ENCODE measurements around the gene GINS2. TPM values are rescaled to one million over a fixed set of nuclear protein-coding genes. Genes with fewer than 3 reads are reported as not detected.
A peak's percentile ranks its signal among the peaks of the same experiment; 100 is the strongest.

Gene GINS2
- total and polyA plus RNA-seq, 2 experiments from 2014 or later = 40.5 to 44.4 TPM

DNA sequence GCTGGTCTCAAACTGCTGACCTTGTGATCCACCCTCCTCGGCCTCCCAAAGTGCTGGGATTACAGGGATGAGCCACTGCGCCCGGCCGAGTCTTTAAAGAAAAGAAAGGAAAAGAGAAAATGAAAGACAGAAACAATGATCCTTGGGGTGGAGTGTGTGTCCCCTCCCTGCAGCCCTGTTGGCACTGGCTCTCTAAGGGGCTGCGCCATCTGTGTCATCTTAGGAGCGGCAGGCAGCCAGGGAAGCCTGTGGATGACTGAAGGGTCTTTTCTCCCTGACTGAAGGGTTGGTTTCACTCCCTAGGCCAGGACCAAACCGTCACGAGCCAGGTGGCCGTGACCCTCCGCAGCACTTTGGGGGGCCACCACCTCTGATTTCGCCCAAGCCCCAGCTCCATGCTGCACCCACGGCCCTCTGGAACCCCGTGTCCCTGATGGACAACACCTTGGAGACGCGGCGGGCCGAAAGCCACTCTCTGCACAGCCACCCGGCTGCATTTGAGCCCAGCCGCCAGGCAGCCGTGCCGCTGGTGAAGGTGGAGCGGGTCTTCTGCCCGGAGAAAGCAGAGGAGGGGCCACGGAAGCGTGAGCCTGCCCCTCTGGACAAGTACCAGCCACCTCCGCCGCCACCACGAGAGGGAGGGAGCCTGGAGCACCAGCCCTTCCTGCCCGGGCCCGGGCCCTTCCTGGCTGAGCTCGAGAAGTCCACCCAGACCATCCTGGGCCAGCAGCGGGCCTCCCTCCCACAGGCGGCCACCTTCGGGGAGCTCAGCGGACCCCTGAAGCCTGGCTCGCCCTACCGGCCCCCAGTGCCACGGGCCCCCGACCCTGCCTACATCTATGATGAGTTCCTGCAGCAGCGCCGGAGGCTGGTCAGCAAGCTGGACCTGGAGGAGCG, 27.7 kb downstream of the GINS2 start:
- Mint-ChIP-seq H3K4me3 (no peak overlapping the region), H3K27me3 (ENCODE audit: insufficient read depth, low read depth, poor library complexity) (peaks cover 27% of the 10 kb centered on the region)

More for the DNA sequence above, 27.7 kb downstream of the GINS2 start:
- no peaks in the 10 kb centered on the region for H3K4me1 ChIP-seq (ENCODE audit: insufficient read depth)
- Mint-ChIP-seq H3K9me3 (no peaks in the 10 kb centered on the region; the same call in 2 of the 3 replicates), H3K36me3 (ENCODE audit: low read depth) (peaks cover 91% of the 10 kb centered on the region), H3K27ac (no peak overlapping the region), H3K4me1 (peaks cover 4% of the 10 kb centered on the region; the same call in 1 of the 3 replicates)
- H3K9me2 ChIP-seq (ENCODE audit: insufficient read depth) = no peaks in the 10 kb centered on the region
- no peak overlapping the region for H2AFZ ChIP-seq
- H4K20me1 ChIP-seq (replicated peaks; ENCODE audit: insufficient read depth) = peaks cover 9% of the 10 kb centered on the region
- H3K4me3 ChIP-seq = no peak overlapping the region
- H3K36me3 ChIP-seq (ENCODE audit: insufficient read depth) = peaks cover 26% of the 10 kb centered on the region
- ATAC-seq (no peak), DNase-seq (ENCODE audit: low spot score) (no peak)
- H3K79me2 ChIP-seq (replicated peaks; ENCODE audit: insufficient read depth) = no peaks in the 10 kb centered on the region
- H3K27me3 ChIP-seq (ENCODE audit: insufficient read depth) = no peaks in the 10 kb centered on the region
- H3K27ac ChIP-seq (ENCODE audit: low read depth) = peak overlapping the region; percentile 74; the same call in 1 of the 2 replicates
- no peak overlapping the region for H3K4me2 ChIP-seq
- TF ChIP-seq STAT1 (IDR thresholded peaks at IDR 0.05; ENCODE audit: unreplicated experiment) (no peak), ZNF331 (CRISPR knock-in tag; IDR thresholded peaks at IDR 0.05; ENCODE audit: low read depth) (no peak), POLR2AphosphoS5 (IDR thresholded peaks at IDR 0.05; ENCODE audit: low read depth) (no peak), ZNF462 (CRISPR knock-in tag; IDR thresholded peaks at IDR 0.05) (no peak), CREB1 (CRISPR knock-in tag; IDR thresholded peaks at IDR 0.05; ENCODE audit: low read depth) (no peak), JUNB (IDR thresholded peaks at IDR 0.05; ENCODE audit: unreplicated experiment) (no peak), EZH2 (IDR thresholded peaks at IDR 0.05; ENCODE audit: low read depth, unreplicated experiment) (no peak), EZH2phosphoT487 (IDR thresholded peaks at IDR 0.05; ENCODE audit: unreplicated experiment) (no peak), NANOG (IDR thresholded peaks at IDR 0.05; ENCODE audit: borderline replicate concordance) (no peak)
- TF ChIP-seq, protein P1, sequence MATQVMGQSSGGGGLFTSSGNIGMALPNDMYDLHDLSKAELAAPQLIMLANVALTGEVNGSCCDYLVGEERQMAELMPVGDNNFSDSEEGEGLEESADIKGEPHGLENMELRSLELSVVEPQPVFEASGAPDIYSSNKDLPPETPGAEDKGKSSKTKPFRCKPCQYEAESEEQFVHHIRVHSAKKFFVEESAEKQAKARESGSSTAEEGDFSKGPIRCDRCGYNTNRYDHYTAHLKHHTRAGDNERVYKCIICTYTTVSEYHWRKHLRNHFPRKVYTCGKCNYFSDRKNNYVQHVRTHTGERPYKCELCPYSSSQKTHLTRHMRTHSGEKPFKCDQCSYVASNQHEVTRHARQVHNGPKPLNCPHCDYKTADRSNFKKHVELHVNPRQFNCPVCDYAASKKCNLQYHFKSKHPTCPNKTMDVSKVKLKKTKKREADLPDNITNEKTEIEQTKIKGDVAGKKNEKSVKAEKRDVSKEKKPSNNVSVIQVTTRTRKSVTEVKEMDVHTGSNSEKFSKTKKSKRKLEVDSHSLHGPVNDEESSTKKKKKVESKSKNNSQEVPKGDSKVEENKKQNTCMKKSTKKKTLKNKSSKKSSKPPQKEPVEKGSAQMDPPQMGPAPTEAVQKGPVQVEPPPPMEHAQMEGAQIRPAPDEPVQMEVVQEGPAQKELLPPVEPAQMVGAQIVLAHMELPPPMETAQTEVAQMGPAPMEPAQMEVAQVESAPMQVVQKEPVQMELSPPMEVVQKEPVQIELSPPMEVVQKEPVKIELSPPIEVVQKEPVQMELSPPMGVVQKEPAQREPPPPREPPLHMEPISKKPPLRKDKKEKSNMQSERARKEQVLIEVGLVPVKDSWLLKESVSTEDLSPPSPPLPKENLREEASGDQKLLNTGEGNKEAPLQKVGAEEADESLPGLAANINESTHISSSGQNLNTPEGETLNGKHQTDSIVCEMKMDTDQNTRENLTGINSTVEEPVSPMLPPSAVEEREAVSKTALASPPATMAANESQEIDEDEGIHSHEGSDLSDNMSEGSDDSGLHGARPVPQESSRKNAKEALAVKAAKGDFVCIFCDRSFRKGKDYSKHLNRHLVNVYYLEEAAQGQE (IDR thresholded peaks at IDR 0.05; ENCODE audit: unreplicated experiment) = no peak
- TF ChIP-seq, protein P2, sequence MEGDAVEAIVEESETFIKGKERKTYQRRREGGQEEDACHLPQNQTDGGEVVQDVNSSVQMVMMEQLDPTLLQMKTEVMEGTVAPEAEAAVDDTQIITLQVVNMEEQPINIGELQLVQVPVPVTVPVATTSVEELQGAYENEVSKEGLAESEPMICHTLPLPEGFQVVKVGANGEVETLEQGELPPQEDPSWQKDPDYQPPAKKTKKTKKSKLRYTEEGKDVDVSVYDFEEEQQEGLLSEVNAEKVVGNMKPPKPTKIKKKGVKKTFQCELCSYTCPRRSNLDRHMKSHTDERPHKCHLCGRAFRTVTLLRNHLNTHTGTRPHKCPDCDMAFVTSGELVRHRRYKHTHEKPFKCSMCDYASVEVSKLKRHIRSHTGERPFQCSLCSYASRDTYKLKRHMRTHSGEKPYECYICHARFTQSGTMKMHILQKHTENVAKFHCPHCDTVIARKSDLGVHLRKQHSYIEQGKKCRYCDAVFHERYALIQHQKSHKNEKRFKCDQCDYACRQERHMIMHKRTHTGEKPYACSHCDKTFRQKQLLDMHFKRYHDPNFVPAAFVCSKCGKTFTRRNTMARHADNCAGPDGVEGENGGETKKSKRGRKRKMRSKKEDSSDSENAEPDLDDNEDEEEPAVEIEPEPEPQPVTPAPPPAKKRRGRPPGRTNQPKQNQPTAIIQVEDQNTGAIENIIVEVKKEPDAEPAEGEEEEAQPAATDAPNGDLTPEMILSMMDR (conservative IDR thresholded peaks at IDR 0.05; ENCODE audit: low read depth in 2 of 2) = no peak
- TF ChIP-seq, protein P3, sequence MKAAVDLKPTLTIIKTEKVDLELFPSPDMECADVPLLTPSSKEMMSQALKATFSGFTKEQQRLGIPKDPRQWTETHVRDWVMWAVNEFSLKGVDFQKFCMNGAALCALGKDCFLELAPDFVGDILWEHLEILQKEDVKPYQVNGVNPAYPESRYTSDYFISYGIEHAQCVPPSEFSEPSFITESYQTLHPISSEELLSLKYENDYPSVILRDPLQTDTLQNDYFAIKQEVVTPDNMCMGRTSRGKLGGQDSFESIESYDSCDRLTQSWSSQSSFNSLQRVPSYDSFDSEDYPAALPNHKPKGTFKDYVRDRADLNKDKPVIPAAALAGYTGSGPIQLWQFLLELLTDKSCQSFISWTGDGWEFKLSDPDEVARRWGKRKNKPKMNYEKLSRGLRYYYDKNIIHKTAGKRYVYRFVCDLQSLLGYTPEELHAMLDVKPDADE (IDR thresholded peaks at IDR 0.05) = no peak
- peaks cover 23% of the 10 kb centered on the region for H3F3A ChIP-seq (replicated peaks; ENCODE audit: low read depth)
